GM19397 (cell line): ENCODE results near the gene BPHL.
"Not testable (repeated sequence)": the region's sequence is repeated elsewhere in the genome, so short reads cannot be mapped to it uniquely, and the experiment has no call there.

Experiments used
- ATAC-seq: cut with Tn5 transposase; IDR thresholded peaks from one replicate; pipeline ENCODE4 v1.9.1; 2021; ENCODE audit warnings: mild to moderate bottlenecking, moderate library complexity; ENCODE audit not compliant: unreplicated experiment

The BPHL gene

GRCh38 chr6:3176562-3177355, 58.2 kb downstream of the BPHL start:
- no peak for ATAC-seq

- ATAC-seq: not testable (repeated sequence)
Observed at GRCh38 chr6:3178666-3179065, 60.2 kb downstream of the BPHL start.

GRCh38 chr6:3179945-3180344, 61.4 kb downstream of the BPHL start:
- ATAC-seq: not testable (repeated sequence)

DNA sequence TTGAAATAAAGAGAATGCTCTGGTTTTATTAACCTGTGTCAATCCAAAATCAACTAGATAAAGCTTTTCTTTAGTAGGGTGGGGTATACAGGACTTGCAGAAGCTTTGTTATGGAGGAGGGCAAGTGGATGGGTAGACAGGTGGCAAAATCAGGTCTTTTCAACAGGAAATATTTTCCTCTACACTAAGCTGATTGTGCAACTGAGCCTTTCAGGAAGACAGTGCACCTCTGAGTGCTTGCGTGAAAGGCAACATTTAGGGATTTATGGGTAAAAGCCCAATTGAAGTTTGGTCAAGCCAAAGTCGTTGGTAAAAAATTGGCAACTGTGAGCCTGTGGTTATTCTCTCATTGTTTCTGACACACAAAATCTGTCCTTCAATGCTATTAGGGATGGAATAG, 62.6 kb downstream of the BPHL start:
- no peak for ATAC-seq

GRCh38 chr6:3183066-3183465, 64.6 kb downstream of the BPHL start:
- no peak for ATAC-seq

DNA sequence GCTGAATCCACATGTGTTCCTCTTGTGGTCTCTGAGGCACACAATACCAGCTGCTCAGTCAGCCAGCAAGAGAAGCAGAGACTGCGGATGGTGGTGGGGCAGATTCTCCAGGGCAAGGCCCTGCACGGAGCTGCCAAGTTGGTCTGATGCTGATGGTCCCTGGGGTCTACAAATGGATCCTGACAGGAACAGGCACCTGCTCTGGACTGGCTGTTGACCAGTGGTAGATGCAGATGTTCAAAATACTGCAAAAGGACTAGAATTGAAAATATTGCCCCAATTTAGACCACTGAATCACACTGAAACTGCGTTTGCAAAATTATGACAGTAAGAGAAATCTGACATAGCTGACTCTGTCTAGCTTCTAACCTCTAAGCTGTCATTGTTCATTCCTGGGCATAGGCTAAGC, 68.5 kb downstream of the BPHL start:
- no peak for ATAC-seq

GRCh38 chr6:3188262-3188661, 69.8 kb downstream of the BPHL start:
- ATAC-seq: no peak

DNA sequence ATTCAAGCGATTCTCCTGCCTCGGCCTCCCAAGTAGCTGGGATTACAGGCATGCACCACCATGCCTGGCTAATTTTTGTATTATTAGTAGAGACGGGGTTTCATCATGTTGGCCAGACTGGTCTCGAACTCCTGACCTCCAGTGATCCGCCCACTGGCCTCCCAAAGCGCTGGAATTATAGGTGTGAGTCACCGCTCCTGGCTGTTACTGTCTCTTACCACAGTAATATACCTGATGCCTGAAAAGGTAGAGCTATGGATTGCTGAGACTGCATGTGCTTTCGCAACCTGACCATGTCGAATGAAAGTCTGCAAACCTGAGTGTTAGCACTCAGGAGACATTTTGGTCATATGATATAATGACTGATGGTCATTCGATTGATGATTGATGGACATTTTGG, 70.7 kb downstream of the BPHL start:
- ATAC-seq: not testable (repeated sequence)

GRCh38 chr6:3190056-3190455, 71.5 kb downstream of the BPHL start:
- ATAC-seq: no peak

DNA sequence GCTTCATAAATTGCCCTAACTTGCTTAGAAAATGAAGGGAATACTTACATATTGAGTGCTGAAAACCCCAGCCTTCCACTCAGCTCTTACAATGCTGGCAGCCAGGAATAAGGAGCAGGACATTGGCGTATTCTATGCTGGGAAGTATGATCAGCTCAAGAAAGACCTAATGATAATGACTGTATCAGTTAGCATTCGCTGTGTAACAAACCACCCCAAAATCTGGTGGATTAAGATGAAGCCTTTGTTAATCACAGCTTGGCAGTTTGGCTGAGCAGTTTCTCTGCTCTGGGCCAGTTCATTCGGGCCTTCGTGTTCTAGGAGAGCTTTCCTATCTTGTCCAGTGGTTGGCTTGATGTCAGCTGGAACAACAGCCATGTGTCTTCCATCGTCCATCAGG, 72.3 kb downstream of the BPHL start:
- ATAC-seq: no peak

DNA sequence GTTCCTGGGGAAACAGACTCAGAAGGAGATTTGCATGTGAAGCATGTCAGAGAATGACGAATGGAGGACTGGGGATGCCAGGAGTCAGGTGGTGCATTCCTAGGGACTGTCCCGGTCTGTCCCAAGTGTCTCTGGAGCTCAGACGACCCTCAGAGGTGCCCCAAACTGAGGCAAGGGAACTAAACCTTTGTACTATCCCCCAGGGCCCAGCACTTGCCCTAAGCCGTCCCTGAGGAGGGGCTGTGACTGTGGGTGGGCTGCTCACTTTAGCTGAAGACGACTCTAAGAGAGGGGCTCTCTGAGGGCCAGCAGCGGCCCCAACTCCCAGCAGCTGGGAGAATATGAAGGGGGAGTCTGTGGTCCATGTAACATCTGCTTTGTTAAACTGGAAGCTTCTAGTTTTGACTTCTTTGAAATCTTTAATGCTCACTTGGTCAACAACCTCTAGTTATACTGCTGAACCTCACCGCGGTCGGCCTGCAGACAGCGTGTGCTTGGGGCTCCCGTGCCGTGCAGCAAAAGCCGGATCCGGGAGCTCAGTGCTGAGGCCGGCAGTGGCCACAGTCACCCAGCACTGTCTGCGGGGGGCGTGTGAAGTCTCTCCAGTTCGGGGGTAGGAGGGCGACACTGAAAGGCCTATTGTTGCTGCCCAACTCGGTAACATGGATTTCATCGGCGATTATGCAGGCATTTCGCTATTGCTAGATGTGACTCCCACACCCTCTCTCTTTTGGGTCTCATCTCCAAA, 74.8 kb downstream of the BPHL start:
- ATAC-seq: no peak

GRCh38 chr6:3194535-3195419, 76.3 kb downstream of the BPHL start:
- ATAC-seq: no peak

GRCh38 chr6:3195420-3195694, 76.8 kb downstream of the BPHL start:
- no peak for ATAC-seq

GRCh38 chr6:3195695-3196497, 77.4 kb downstream of the BPHL start:
- no peak for ATAC-seq

DNA sequence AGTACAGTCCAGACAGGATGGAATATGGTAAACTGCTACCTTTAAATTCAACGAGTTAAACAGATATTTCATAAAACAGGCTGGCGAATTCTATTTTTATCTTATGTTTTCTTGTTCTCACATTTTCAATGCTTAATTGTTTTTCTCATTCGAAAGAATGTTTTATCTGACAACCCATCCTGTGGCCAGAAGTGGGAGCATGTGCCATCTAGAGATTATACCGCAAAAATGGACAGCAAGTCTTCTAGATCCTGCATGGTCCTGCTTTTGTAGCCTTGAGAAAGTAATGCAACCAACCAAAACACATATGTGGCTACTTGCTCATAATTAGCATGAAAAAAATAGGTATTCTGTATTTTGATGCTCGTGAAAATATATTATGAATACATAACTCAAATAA, 78.3 kb downstream of the BPHL start:
- ATAC-seq: no peak

- not testable (repeated sequence) for ATAC-seq
Observed at GRCh38 chr6:3197734-3198133, 79.2 kb downstream of the BPHL start.

GRCh38 chr6:3199382-3199781, 80.9 kb downstream of the BPHL start:
- no peak for ATAC-seq

GRCh38 chr6:3200682-3201081, 82.2 kb downstream of the BPHL start:
- no peak for ATAC-seq

DNA sequence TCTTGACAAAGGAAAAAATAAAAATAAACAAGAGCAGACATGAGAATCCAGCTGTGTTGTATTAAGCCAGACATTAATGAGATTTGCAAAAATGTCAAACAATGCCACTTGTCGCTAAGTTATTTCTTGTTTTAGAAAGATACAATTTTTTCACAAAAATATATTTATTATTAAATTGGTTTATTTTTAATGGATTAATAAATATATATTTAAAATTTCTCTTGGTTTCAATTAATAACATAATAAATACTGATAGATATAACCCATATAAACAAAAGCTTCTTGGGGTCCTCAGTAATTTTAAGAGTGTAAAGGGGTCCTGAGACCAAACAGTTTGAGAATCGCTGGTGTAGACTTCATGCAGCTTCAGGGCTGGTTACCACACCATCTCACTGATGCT, 82.9 kb downstream of the BPHL start:
- no peak for ATAC-seq
